ENCODE data around the gene RREB1.

GRCh38 chr6:7110092-7110792, 2.5 kb downstream of the RREB1 start:
- no peak for TF ChIP-seq TAF1 (IDR thresholded peaks at IDR 0.05; ENCODE audit: low read depth, low read length)
- no peak for TF ChIP-seq POLR2A (IDR thresholded peaks at IDR 0.05; ENCODE audit: low read depth, low read length)
- TF ChIP-seq POLR2AphosphoS5 (IDR thresholded peaks at IDR 0.05; ENCODE audit: low read depth, low read length) = no peak
- no peak for TF ChIP-seq POU2F2 (IDR thresholded peaks at IDR 0.05; ENCODE audit: low read depth, low read length)
- TF ChIP-seq SPI1 (IDR thresholded peaks at IDR 0.05; ENCODE audit: low read depth, low read length) = no peak

Data from GM12891 (cell line).